Urinary bladder (tissue), 4 donors: ENCODE results near the gene FLG2. TPM values are rescaled to one million over a fixed set of nuclear protein-coding genes. Genes with fewer than 3 reads are reported as not detected.
"Not testable (repeated sequence)": the region's sequence is repeated elsewhere in the genome, so short reads cannot be mapped to it uniquely, and the experiment has no call there.

Source experiments
- DNase-seq: peaks from one replicate; pipeline ENCODE4 v3.0.0-alpha.2; 2015; ENCODE audit errors: extremely low spot score
- H3K27ac ChIP-seq: one replicate; pipeline ENCODE4 v1.5.1; 2013; ENCODE audit warnings: low read depth, mild to moderate bottlenecking, moderate library complexity
- H3K36me3 ChIP-seq: one replicate; pipeline ENCODE4 v1.6.1; 2013; ENCODE audit warnings: mild to moderate bottlenecking, moderate library complexity; ENCODE audit not compliant: insufficient read depth
- H3K4me1 ChIP-seq: one replicate; pipeline ENCODE4 v1.6.1; 2013; ENCODE audit warnings: mild to moderate bottlenecking, moderate library complexity; ENCODE audit not compliant: insufficient read depth
- H3K4me3 ChIP-seq: one replicate; pipeline ENCODE4 v1.5.1; 2013; ENCODE audit warnings: low read depth, low read length
- WGBS: extraction: QIAGEN DNeasy Blood & Tissue Kit; methylation state at CpG from one replicate; pipeline ENCODE4 v1.1.7; 2013; 5-methylcytosine and 5-hydroxymethylcytosine counted together
- polyA plus RNA-seq: library from polyadenylated mRNA; stranded (reverse); fragments of 200-250 nt; gene quantifications from one replicate; pipeline ENCODE4 v1.2.3, GENCODE V29; 2013
- small RNA-seq: library from RNA; depleted of rRNA; stranded (forward); fragments of <200 nt; gene quantifications from one replicate; pipeline ENCODE3, GENCODE V24; 2014
- total RNA-seq: library from RNA; depleted of rRNA; stranded (reverse); fragments of >200 nt; gene quantifications from one replicate; pipeline ENCODE4 v1.2.3, GENCODE V29; 2014
- donor health status: healthy with polysubstance abuse.
- donor health status: healthy.

FLG2 gene
- total and polyA plus RNA-seq, 2 donors, result not detected

DNA sequence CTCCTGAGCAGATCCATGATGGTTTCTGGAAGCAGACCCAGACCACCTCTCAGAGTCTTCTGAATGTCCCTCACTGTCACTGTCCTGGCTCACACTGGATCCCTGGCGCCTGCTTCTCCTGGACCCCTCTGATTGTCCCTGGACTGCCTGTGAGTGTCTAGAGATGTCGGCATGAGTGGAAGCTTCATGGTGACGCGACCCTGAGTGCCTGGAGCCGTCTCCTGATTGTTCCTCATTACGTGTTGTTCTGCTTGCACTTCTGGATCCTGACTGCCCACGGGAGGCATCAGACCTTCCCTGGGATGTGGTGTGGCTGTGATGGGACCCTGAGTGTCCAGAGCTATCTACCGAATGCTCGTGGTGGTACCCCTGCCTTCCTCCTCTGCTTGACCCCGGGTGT lies 53.7 kb downstream of the FLG2 start:
- H3K36me3 ChIP-seq, DNase-seq, H3K4me1 ChIP-seq, H3K27ac ChIP-seq, H3K4me3 ChIP-seq: not testable (repeated sequence)
- 93% methylated on average over 9 of the region's 10 CpGs for WGBS

DNA sequence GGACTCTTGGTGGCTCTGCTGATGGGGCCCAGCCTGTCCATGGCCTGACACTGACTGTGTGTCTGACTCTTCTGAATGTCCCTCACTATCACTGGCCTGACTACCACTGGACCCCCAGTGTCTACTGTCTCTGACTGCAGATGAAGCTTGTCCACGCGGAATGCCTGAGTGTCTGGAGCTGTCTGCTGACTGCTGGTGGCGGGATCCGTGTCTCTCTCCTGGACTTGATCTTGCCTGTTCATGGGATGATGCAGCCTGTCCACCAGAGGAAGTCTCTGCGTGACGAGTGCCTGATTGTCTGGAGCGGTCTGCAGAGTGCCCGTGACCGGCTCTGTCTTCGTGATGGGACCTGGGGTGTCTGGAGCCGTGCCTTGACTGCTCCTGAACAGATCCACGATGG lies 55.0 kb downstream of the FLG2 start:
- H3K4me3 ChIP-seq, H3K4me1 ChIP-seq, DNase-seq, H3K36me3 ChIP-seq, H3K27ac ChIP-seq: not testable (repeated sequence)
- WGBS, result 93% methylated on average over 12 of the region's 12 CpGs

DNA sequence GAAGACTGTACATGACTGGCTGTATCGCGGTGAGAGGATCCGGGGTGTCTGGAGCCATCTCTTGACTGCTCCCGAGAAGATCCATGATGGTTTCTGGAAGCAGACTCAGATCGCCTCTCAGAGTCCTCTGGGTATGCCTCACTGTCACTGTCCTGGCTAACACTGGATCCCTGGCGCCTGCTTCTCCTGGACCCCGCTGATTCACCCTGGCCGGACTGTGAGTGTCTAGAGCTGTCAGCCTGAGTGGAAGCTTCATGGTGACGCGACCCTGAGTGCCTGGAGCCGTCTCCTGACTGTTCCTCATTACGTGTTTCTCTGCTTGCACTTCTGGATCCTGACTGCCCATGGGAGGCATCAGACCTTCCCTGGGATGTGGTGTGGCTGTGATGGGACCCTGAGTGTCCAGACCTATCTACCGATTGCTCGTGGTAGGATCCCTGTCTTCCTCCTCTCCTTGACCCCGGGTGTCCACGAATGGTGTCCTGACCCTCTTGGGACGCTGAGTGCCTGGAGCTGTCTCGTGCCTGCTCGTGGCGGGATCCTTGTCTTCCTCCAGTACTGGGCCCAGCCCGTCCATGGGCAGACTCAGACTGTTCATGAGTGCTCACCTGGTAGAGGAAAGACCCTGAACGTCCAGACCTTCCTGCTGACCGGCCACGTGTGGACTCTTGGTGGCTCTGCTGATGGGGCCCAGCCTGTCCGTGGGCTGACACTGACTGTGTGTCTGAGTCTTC lies 56.5 kb downstream of the FLG2 start:
- DNase-seq, H3K27ac ChIP-seq, H3K4me1 ChIP-seq, H3K4me3 ChIP-seq, H3K36me3 ChIP-seq: not testable (repeated sequence)
- 96% methylated on average over 24 of the region's 25 CpGs for WGBS

Small RNAs within 50 kb of the gene (small RNA-seq; reads per million reads assigned to genes)
- gene HMGN3P1, result not detected

Other genes starting within 250 kb of the FLG2 start
- gene TCHH, start 244.6 kb downstream of the FLG2 start, total RNA-seq, result not detected
- 0.11 TPM for gene TCHH, start 244.6 kb downstream of the FLG2 start, polyA plus RNA-seq
- not detected for gene RPTN, start 200.8 kb downstream of the FLG2 start, total RNA-seq
- not detected for gene RPTN, start 200.8 kb downstream of the FLG2 start, polyA plus RNA-seq
- not detected for gene HRNR, start 135.8 kb downstream of the FLG2 start, total RNA-seq
- not detected for gene HRNR, start 135.8 kb downstream of the FLG2 start, polyA plus RNA-seq
- 0.05 TPM for gene FLG, start 34.8 kb downstream of the FLG2 start, total RNA-seq
- gene FLG, start 34.8 kb downstream of the FLG2 start, polyA plus RNA-seq, result 0.05 TPM
- not detected for gene CRNN, start 54.3 kb upstream of the FLG2 start, total RNA-seq
- gene CRNN, start 54.3 kb upstream of the FLG2 start, polyA plus RNA-seq, result not detected
- not detected for gene LCE5A, start 150.8 kb upstream of the FLG2 start, total RNA-seq
- not detected for gene LCE5A, start 150.8 kb upstream of the FLG2 start, polyA plus RNA-seq
- gene CRCT1, start 154.5 kb upstream of the FLG2 start, total RNA-seq, result not detected
- not detected for gene CRCT1, start 154.5 kb upstream of the FLG2 start, polyA plus RNA-seq
- gene LCE3E, start 206.8 kb upstream of the FLG2 start, total RNA-seq, result not detected
- gene LCE3E, start 206.8 kb upstream of the FLG2 start, polyA plus RNA-seq, result not detected
- gene LCE3D, start 220.5 kb upstream of the FLG2 start, total RNA-seq, result not detected
- not detected for gene LCE3D, start 220.5 kb upstream of the FLG2 start, polyA plus RNA-seq
- gene LCE3C, start 240.2 kb upstream of the FLG2 start, total RNA-seq, result not detected
- not detected for gene LCE3C, start 240.2 kb upstream of the FLG2 start, polyA plus RNA-seq